ENCODE measurements around the gene ERV3-1.
"Not testable (repeated sequence)": the region's sequence is repeated elsewhere in the genome, so short reads cannot be mapped to it uniquely, and the experiment has no call there.

DNA sequence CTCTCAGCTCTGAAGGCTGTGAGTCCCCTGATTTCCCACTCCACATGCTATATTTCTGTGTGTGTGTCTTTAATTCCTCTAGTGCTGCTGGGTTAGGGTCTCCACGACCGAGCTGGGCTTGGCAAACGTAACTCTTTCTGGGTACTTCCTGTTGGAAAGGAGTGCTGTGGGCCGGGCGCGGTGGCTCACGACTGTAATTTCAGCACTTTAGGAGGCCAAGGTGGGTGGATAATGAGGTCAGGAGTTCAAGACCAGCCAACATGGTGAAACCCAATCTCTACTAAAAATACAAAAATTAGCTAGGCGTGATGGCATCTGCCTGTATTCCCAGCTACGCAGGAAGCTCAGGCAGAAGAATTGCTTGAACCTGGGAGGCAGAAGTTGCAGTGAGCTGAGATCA is 55.8 kb downstream of the ERV3-1 start:
- TF ChIP-seq, protein P1, sequence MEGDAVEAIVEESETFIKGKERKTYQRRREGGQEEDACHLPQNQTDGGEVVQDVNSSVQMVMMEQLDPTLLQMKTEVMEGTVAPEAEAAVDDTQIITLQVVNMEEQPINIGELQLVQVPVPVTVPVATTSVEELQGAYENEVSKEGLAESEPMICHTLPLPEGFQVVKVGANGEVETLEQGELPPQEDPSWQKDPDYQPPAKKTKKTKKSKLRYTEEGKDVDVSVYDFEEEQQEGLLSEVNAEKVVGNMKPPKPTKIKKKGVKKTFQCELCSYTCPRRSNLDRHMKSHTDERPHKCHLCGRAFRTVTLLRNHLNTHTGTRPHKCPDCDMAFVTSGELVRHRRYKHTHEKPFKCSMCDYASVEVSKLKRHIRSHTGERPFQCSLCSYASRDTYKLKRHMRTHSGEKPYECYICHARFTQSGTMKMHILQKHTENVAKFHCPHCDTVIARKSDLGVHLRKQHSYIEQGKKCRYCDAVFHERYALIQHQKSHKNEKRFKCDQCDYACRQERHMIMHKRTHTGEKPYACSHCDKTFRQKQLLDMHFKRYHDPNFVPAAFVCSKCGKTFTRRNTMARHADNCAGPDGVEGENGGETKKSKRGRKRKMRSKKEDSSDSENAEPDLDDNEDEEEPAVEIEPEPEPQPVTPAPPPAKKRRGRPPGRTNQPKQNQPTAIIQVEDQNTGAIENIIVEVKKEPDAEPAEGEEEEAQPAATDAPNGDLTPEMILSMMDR (IDR thresholded peaks at IDR 0.05) = not testable (repeated sequence)
- not testable (repeated sequence) for TF ChIP-seq ZFX (IDR thresholded peaks at IDR 0.05; ENCODE audit: borderline replicate concordance)

Measured in 22Rv1 (cell line).